A375 (cell line): Measurements from ENCODE around the gene CLDN11. TPM values are rescaled to one million over a fixed set of nuclear protein-coding genes. Genes with fewer than 3 reads are reported as not detected.

Experiments used
- total RNA-seq: library from RNA; depleted of rRNA; stranded (reverse); fragments of >200 nt; shearing (Covaris generic); gene quantifications from 2 replicates; pipeline ENCODE4 v1.2.3, GENCODE V29; 2014; rRNA removed

CLDN11 gene
- 0.19 TPM in 1 of 2 replicates, not detected in the other for total RNA-seq

DNA sequence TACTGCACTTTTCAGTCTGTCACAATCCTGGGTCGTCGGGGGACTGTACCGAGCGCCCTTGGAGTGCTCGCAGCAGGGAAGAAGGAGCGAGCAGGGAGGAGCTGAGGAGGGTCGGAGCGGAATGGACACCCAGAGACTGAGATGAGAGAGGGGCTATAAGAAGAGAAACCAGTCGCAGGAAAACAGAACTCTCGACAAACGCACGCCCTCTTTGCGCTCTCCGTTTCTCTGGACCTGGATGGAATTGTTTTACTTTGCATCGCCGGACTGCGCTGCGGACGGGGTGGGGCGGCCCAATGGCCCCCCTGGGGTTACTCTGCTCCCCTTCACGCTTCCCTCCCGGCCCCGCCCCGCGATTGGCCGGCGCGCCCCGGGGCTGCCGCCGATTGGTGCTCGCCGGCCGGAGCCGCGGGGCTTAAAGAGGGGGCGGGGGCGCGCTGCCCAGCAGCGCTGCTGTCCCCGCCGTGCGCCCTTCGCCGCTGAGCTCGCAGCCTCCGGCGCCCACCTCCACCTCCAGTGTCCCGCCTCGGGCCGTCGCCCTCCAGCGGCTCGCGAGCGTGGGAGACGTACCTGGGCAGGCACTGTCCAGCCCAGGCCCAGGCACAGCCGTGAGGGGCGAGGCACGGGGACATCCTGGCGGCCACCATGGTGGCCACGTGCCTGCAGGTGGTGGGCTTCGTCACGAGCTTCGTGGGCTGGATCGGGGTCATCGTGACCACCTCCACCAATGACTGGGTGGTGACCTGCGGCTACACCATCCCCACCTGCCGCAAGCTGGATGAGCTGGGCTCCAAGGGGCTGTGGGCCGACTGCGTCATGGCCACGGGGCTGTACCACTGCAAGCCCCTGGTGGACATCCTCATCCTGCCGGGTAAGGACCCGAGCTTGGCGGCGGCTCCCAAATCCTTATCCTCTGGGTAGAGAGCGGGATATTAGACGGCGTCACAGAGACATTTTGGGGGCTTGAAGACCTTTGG lies at the start of gene CLDN11:
CLDN11 (plus strand) TSS at position 447 of the 977 bp plus-strand sequence; CDS start at position 646, 199 bp downstream.

Other genes with a start within 250 kb of the CLDN11 start
- gene PHC3, start 237.1 kb upstream of the CLDN11 start, total RNA-seq = 7.8 and 10.3 TPM in 2 replicates
- gene PRKCI, start 196.4 kb upstream of the CLDN11 start, total RNA-seq = 21.0 and 23.7 TPM in 2 replicates
- gene SKIL, start 61.2 kb upstream of the CLDN11 start, total RNA-seq = 36.9 and 44.5 TPM in 2 replicates
- gene SLC7A14, start 167.2 kb downstream of the CLDN11 start, total RNA-seq = not detected in 2 replicates